HepG2 (cell line): Measurements from ENCODE around the gene SGMS1. TPM values are rescaled to one million over a fixed set of nuclear protein-coding genes. Genes with fewer than 3 reads are reported as not detected.

Source experiments
- CEBPB ChIP-seq: IDR thresholded peaks from 2 replicates; pipeline ENCODE4 v1.6.1; 2011; ENCODE audit warnings: low read depth, low read length, improper control_type of control experiment, borderline replicate concordance
- CENPX ChIP-seq: sonication (generic); formaldehyde crosslinking; IDR thresholded peaks from 2 replicates; pipeline ENCODE4 v1.9.0; 2021; ENCODE audit warnings: mild to moderate bottlenecking, missing genetic modification reagents, moderate library complexity
- CREM ChIP-seq, 2 experiments: sonication (generic) in 1 of 2; formaldehyde crosslinking in 1 of 2; IDR thresholded peaks; 2 replicates each; pipeline versions ENCODE4 v1.4.0 to v1.6.1; 2016 to 2020; ENCODE audit warnings: antibody characterized with exemption in 1 of 2, mild to moderate bottlenecking in 1 of 2, missing genetic modification reagents in 1 of 2
- FOSL2 ChIP-seq: sonication (generic); formaldehyde crosslinking; IDR thresholded peaks from 2 replicates; pipeline ENCODE4 v1.4.0; 2020; ENCODE audit warnings: missing genetic modification reagents
- HOXA7 ChIP-seq: sonication (generic); formaldehyde crosslinking; IDR thresholded peaks from 2 replicates; pipeline ENCODE4 v1.8.1; 2022; ENCODE audit warnings: mild to moderate bottlenecking, missing genetic modification reagents, moderate library complexity
- JUNB ChIP-seq: sonication (generic); formaldehyde crosslinking; IDR thresholded peaks from 2 replicates; pipeline ENCODE4 v1.8.0; 2022; ENCODE audit warnings: missing genetic modification reagents, mild to moderate bottlenecking, borderline replicate concordance
- KDM2A ChIP-seq: sonication (generic); formaldehyde crosslinking; IDR thresholded peaks from 2 replicates; pipeline ENCODE4 v1.4.0; 2020; ENCODE audit warnings: low read depth, missing genetic modification reagents, borderline replicate concordance
- MED1 ChIP-seq: sonication (generic); formaldehyde crosslinking; IDR thresholded peaks from 2 replicates; pipeline ENCODE4 v1.4.0; 2020; ENCODE audit warnings: missing genetic modification reagents
- NCOA1 ChIP-seq: sonication (generic); formaldehyde crosslinking; IDR thresholded peaks from 2 replicates; pipeline ENCODE4 v1.9.0; 2021; ENCODE audit warnings: missing genetic modification reagents
- NFATC3 ChIP-seq: sonication (generic); formaldehyde crosslinking; IDR thresholded peaks from 2 replicates; pipeline ENCODE4 v1.5.1; 2020; ENCODE audit warnings: mild to moderate bottlenecking, missing genetic modification reagents
- NFIB ChIP-seq: sonication (generic); formaldehyde crosslinking; IDR thresholded peaks from 2 replicates; pipeline ENCODE4 v1.9.0; 2021; ENCODE audit warnings: missing genetic modification reagents, mild to moderate bottlenecking, borderline replicate concordance
- PLRG1 ChIP-seq: fragments of 450-650 bp; conservative IDR thresholded peaks from 2 replicates; pipeline ENCODE4 v1.6.1; 2016
- POGZ ChIP-seq: sonication (generic); formaldehyde crosslinking; IDR thresholded peaks from 2 replicates; pipeline ENCODE4 v1.4.0; 2020; ENCODE audit warnings: mild to moderate bottlenecking, missing genetic modification reagents
- PRMT3 ChIP-seq: sonication (generic); formaldehyde crosslinking; IDR thresholded peaks from 2 replicates; pipeline ENCODE4 v1.8.1; 2022; ENCODE audit warnings: low read depth, mild to moderate bottlenecking, moderate library complexity, missing genetic modification reagents, borderline replicate concordance
- SALL2 ChIP-seq: sonication (generic); formaldehyde crosslinking; IDR thresholded peaks from 2 replicates; pipeline ENCODE4 v1.8.1; 2023; ENCODE audit warnings: mild to moderate bottlenecking, missing genetic modification reagents, inconsistent platforms
- SIN3B ChIP-seq: fragments of 150-350 bp; IDR thresholded peaks from 2 replicates; pipeline ENCODE4 v1.6.1; 2014; ENCODE audit warnings: low read length
- SP140L ChIP-seq: sonication (generic); formaldehyde crosslinking; IDR thresholded peaks from 2 replicates; pipeline ENCODE4 v1.4.0; 2020; ENCODE audit warnings: missing genetic modification reagents, borderline replicate concordance
- SP5 ChIP-seq: IDR thresholded peaks from 2 replicates; pipeline ENCODE4 v1.6.1; 2016; ENCODE audit warnings: low read depth, borderline replicate concordance
- SRSF1 ChIP-seq: fragments of 200-400 bp; formaldehyde crosslinking; optimal IDR thresholded peaks from 2 replicates; pipeline ENCODE3; 2017; ENCODE audit warnings: mild to moderate bottlenecking, low read depth, low read length, moderate library complexity
- TCF12 ChIP-seq, 2 experiments: fragments of 450-650 bp in 1 of 2; sonication (generic) in 1 of 2; formaldehyde crosslinking in 1 of 2; IDR thresholded peaks; 2 replicates each; pipeline versions ENCODE4 v1.6.1 to v1.8.0; 2017 to 2022; ENCODE audit warnings: antibody characterized with exemption in 1 of 2, mild to moderate bottlenecking in 1 of 2, missing genetic modification reagents in 1 of 2, moderate library complexity in 1 of 2
- TCF7 ChIP-seq: sonication (generic); IDR thresholded peaks from 2 replicates; pipeline ENCODE4 v1.6.1; 2016; ENCODE audit warnings: antibody characterized with exemption, low read depth
- TOE1 ChIP-seq: sonication (generic); formaldehyde crosslinking; IDR thresholded peaks from 2 replicates; pipeline ENCODE4 v1.4.0; 2020; ENCODE audit warnings: mild to moderate bottlenecking, missing genetic modification reagents
- YY1 ChIP-seq: IDR thresholded peaks from 2 replicates; pipeline ENCODE4 v1.6.1; 2011; ENCODE audit warnings: low read length, low read depth, moderate library complexity, mild to moderate bottlenecking; ENCODE audit not compliant: insufficient read depth, insufficient replicate concordance
- ZBTB7B ChIP-seq: sonication (generic); formaldehyde crosslinking; IDR thresholded peaks from 2 replicates; pipeline ENCODE4 v1.4.0; 2020; ENCODE audit warnings: missing genetic modification reagents
- ZFP82 ChIP-seq: sonication (generic); formaldehyde crosslinking; IDR thresholded peaks from 2 replicates; pipeline ENCODE4 v1.5.1; 2020; ENCODE audit warnings: mild to moderate bottlenecking, missing genetic modification reagents, borderline replicate concordance
- ZNF101 ChIP-seq: sonication (generic); formaldehyde crosslinking; IDR thresholded peaks from 2 replicates; pipeline ENCODE4 v1.4.0; 2020; ENCODE audit warnings: mild to moderate bottlenecking, low read depth, missing genetic modification reagents, borderline replicate concordance
- ZNF713 ChIP-seq: sonication (generic); formaldehyde crosslinking; IDR thresholded peaks from 2 replicates; pipeline ENCODE4 v1.4.0; 2020; ENCODE audit warnings: mild to moderate bottlenecking, missing genetic modification reagents
- ZNF816 ChIP-seq: sonication (generic); formaldehyde crosslinking; IDR thresholded peaks from 2 replicates; pipeline ENCODE4 v1.8.0; 2022; ENCODE audit warnings: missing genetic modification reagents, mild to moderate bottlenecking, borderline replicate concordance
- ZSCAN20 ChIP-seq: sonication (generic); formaldehyde crosslinking; IDR thresholded peaks from 2 replicates; pipeline ENCODE4 v1.4.0; 2020; ENCODE audit warnings: missing genetic modification reagents, mild to moderate bottlenecking, borderline replicate concordance
- polyA plus RNA-seq, 8 experiments: library from polyadenylated mRNA; depleted of rRNA in 3 of 8; stranded (reverse) in 7 of 8; unstranded in 1 of 8; fragments of >200 nt; fragmentation: Illumina TruSeq in 4 of 8; extraction: Trizol in 4 of 8; gene quantifications; 2 replicates each; pipeline versions ENCODE4 v1.2.1 to v1.2.3, GENCODE V29; 2011 to 2016; ENCODE audit warnings: low read depth in 4 of 8, missing spikeins in 1 of 8, mixed read lengths in 1 of 8; ENCODE audit not compliant: insufficient read depth in 1 of 8
- total RNA-seq, 5 experiments: library from RNA; depleted of rRNA; stranded (reverse); fragments of >200 nt; fragmentation: Illumina TruSeq; extraction: Trizol; gene quantifications; 2 replicates each; pipeline ENCODE4 v1.2.3, GENCODE V29; 2016; ENCODE audit warnings: low read depth in 1 of 5
- TF ChIP-seq, protein P1 (sequence below): sonication (generic); formaldehyde crosslinking; IDR thresholded peaks from 2 replicates; pipeline ENCODE4 v1.4.0; 2020; ENCODE audit warnings: missing genetic modification reagents
- TF ChIP-seq, protein P2 (sequence below): sonication (generic); formaldehyde crosslinking; IDR thresholded peaks from 2 replicates; pipeline ENCODE4 v1.4.0; 2020; ENCODE audit warnings: missing genetic modification reagents, borderline replicate concordance

Gene SGMS1
- total and polyA plus RNA-seq, 2 of the 13 experiments (the other 11 are each of a cell fraction or from before 2014, with no cell fraction given): 6.5 to 15.1 TPM

DNA sequence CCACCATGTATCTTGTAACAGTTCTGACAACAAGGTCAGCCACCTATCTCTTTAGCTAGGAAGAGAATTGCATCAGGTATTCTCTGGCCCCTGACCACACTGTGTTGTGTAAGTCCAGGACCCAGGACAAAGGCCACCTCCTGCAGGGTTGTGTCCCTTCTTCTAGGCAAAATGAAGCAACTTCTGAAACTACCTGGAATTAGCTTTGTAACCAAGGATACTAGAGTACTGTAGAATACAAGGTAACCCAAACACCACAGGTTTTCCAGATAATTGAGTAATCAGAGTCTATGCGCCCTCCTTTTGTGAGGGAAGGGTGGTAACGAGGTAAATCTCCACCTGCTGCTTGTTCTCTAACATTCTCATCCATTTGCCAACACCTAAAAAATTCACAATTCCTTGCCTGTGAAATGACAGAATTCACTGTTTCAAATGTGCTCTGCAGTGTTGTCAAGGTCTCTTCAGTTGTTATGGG is 51.7 kb downstream of the SGMS1 start (continued):
- TF ChIP-seq NFATC3 (CRISPR knock-in tag) (no peak), FOSL2 (peak; percentile 82), SALL2 (CRISPR knock-in tag) (no peak), SP5 (CRISPR knock-in tag) (peak; percentile 41; the same call in 1 of the 2 replicates), ZNF713 (CRISPR knock-in tag) (no peak), ZNF101 (0 out of 2 replicates have a peak, but pooled peaks have one; percentile 18), YY1 (no peak), KDM2A (CRISPR knock-in tag) (no peak), ZNF816 (peak; percentile 31; the same call in 1 of the 2 replicates), TOE1 (CRISPR knock-in tag) (no peak), ZBTB7B (CRISPR knock-in tag) (no peak), TCF12 (IDR thresholded peaks at IDR 0.05) (no peak), TCF12 (CRISPR knock-in tag; IDR thresholded peaks at IDR 0.05) (no peak), SRSF1 (no peak), ZFP82 (CRISPR knock-in tag) (peak; percentile 57; the same call in 1 of the 2 replicates), TCF7 (peak; percentile 59), NFIB (no peak), CENPX (CRISPR knock-in tag) (no peak), SP140L (CRISPR knock-in tag) (no peak), JUNB (CRISPR knock-in tag) (no peak), HOXA7 (CRISPR knock-in tag) (no peak), MED1 (peak; percentile 87), CREM (IDR thresholded peaks at IDR 0.05) (peak; percentile 72; the same call in 1 of the 2 replicates), CREM (CRISPR knock-in tag; IDR thresholded peaks at IDR 0.05) (no peak), NCOA1 (CRISPR knock-in tag) (0 out of 2 replicates have a peak, but pooled peaks have one; percentile 26), ZSCAN20 (CRISPR knock-in tag) (no peak), POGZ (CRISPR knock-in tag) (peak; percentile 95), PLRG1 (no peak), SIN3B (no peak), CEBPB (peak; percentile 99), PRMT3 (CRISPR knock-in tag) (no peak)
- TF ChIP-seq, protein P1, sequence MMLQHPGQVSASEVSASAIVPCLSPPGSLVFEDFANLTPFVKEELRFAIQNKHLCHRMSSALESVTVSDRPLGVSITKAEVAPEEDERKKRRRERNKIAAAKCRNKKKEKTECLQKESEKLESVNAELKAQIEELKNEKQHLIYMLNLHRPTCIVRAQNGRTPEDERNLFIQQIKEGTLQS (CRISPR knock-in tag): peak; percentile 72
- TF ChIP-seq, protein P2, sequence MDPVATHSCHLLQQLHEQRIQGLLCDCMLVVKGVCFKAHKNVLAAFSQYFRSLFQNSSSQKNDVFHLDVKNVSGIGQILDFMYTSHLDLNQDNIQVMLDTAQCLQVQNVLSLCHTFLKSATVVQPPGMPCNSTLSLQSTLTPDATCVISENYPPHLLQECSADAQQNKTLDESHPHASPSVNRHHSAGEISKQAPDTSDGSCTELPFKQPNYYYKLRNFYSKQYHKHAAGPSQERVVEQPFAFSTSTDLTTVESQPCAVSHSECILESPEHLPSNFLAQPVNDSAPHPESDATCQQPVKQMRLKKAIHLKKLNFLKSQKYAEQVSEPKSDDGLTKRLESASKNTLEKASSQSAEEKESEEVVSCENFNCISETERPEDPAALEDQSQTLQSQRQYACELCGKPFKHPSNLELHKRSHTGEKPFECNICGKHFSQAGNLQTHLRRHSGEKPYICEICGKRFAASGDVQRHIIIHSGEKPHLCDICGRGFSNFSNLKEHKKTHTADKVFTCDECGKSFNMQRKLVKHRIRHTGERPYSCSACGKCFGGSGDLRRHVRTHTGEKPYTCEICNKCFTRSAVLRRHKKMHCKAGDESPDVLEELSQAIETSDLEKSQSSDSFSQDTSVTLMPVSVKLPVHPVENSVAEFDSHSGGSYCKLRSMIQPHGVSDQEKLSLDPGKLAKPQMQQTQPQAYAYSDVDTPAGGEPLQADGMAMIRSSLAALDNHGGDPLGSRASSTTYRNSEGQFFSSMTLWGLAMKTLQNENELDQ: no peak
